ENCODE data around the gene VENTX.

DNA sequence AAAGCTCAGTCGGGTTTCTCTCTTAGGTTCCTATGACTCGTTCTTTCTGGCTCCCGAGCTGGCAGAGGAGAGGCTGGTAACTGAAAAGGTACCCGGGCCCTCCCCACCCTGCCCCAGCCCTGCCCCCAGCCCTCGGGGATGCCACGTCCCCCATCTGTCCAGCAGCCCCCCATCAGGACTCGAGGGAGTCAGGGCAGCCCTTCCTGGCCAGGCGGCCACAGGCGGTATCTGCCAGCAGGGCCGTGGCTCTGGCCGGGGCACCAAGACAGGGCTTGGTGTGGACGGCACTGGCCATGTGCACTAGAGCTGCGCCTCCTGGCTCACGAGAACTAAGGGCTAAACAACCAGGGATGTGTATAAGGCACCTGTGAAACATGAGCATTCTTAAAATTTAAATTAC lies 47.9 kb upstream of the VENTX start:
- TF ChIP-seq, protein P1, sequence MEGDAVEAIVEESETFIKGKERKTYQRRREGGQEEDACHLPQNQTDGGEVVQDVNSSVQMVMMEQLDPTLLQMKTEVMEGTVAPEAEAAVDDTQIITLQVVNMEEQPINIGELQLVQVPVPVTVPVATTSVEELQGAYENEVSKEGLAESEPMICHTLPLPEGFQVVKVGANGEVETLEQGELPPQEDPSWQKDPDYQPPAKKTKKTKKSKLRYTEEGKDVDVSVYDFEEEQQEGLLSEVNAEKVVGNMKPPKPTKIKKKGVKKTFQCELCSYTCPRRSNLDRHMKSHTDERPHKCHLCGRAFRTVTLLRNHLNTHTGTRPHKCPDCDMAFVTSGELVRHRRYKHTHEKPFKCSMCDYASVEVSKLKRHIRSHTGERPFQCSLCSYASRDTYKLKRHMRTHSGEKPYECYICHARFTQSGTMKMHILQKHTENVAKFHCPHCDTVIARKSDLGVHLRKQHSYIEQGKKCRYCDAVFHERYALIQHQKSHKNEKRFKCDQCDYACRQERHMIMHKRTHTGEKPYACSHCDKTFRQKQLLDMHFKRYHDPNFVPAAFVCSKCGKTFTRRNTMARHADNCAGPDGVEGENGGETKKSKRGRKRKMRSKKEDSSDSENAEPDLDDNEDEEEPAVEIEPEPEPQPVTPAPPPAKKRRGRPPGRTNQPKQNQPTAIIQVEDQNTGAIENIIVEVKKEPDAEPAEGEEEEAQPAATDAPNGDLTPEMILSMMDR (conservative IDR thresholded peaks at IDR 0.05), result no peak
- no peak for TF ChIP-seq ZFX (IDR thresholded peaks at IDR 0.05)

Data from C4-2B (cell line).